ENCODE results near the gene NXN. TPM values are rescaled to one million over a fixed set of nuclear protein-coding genes. Genes with fewer than 3 reads are reported as not detected.

The NXN gene
- polyA plus RNA-seq, 1 donor from 2014 or later: 14.8 TPM

- Histone ChIP-seq H3K79me2 (replicated peaks; ENCODE audit: insufficient read depth, low read length) (peaks cover 4% of the 10 kb centered on the region), H3K27ac (ENCODE audit: low read length) (no peak overlapping the region), H2AFZ (ENCODE audit: low read depth, low read length) (no peak overlapping the region), H3K4me3 (ENCODE audit: low read length) (no peak overlapping the region), H3K9me2 (ENCODE audit: insufficient read depth, low read length) (no peaks in the 10 kb centered on the region), H3K9ac (ENCODE audit: low read length) (no peak overlapping the region), H3K4me2 (ENCODE audit: low read length) (no peak overlapping the region), H3K9me3 (ENCODE audit: low read length) (no peaks in the 10 kb centered on the region), H4K20me1 (ENCODE audit: insufficient read depth) (no peaks in the 10 kb centered on the region), H3F3A (ENCODE audit: insufficient read depth, low read length, poor library complexity, severe bottlenecking) (no peaks in the 10 kb centered on the region), H3K36me3 (ENCODE audit: insufficient read depth, low read length) (no peaks in the 10 kb centered on the region), H3K27me3 (ENCODE audit: insufficient read depth, low read depth, low read length) (no peaks in the 10 kb centered on the region)
- TF ChIP-seq SMC3 (conservative IDR thresholded peaks at IDR 0.05; ENCODE audit: poor library complexity): no peak
- no peak for TF ChIP-seq CTCF (IDR thresholded peaks at IDR 0.05; ENCODE audit: poor library complexity, severe bottlenecking)
- no peak for TF ChIP-seq RAD21 (conservative IDR thresholded peaks at IDR 0.05)
- no peak for TF ChIP-seq MXI1 (conservative IDR thresholded peaks at IDR 0.05; ENCODE audit: poor library complexity, severe bottlenecking)
- TF ChIP-seq REST (IDR thresholded peaks at IDR 0.05; ENCODE audit: borderline replicate concordance): no peak
- TF ChIP-seq TAF1 (IDR thresholded peaks at IDR 0.05; ENCODE audit: low read depth): no peak
- TF ChIP-seq POLR2AphosphoS5 (IDR thresholded peaks at IDR 0.05): no peak
- no peak for TF ChIP-seq EP300 (conservative IDR thresholded peaks at IDR 0.05; ENCODE audit: poor library complexity, severe bottlenecking)
- no peak for TF ChIP-seq EZH2 (IDR thresholded peaks at IDR 0.05; ENCODE audit: borderline replicate concordance, insufficient read depth, low read length, poor library complexity, severe bottlenecking)
Observed at GRCh38 chr17:852349-852748, 127.2 kb downstream of the NXN start.

DNA sequence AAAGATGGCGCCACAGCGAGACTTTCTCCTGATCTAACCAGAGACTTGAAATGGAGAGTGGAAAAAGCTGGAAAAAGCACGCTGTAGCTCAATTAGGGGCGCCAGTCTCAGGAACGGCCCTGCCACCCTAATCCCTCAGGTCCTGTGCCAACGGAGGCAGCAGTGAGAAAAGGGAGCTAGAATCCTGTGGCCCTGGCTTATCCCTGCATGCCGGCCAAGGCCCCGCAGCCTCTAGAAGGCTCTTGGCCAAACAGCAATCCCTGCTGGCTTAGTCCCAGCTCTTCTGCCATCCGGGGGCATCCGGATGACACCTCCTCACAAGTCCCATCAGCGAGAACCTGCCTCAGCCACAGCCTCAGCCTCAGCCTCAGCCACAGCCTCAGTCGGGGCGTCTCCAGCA lies 127.7 kb downstream of the NXN start:
- Histone ChIP-seq H3K9ac (ENCODE audit: low read length) (no peak overlapping the region), H3F3A (ENCODE audit: insufficient read depth, low read length, poor library complexity, severe bottlenecking) (no peaks in the 10 kb centered on the region), H3K9me2 (ENCODE audit: insufficient read depth, low read length) (no peaks in the 10 kb centered on the region), H4K20me1 (ENCODE audit: insufficient read depth) (no peaks in the 10 kb centered on the region), H2AFZ (ENCODE audit: low read depth, low read length) (no peak overlapping the region), H3K36me3 (ENCODE audit: insufficient read depth, low read length) (no peaks in the 10 kb centered on the region), H3K79me2 (replicated peaks; ENCODE audit: insufficient read depth, low read length) (peaks cover 4% of the 10 kb centered on the region), H3K9me3 (ENCODE audit: low read length) (no peaks in the 10 kb centered on the region), H3K4me2 (ENCODE audit: low read length) (no peak overlapping the region), H3K4me3 (ENCODE audit: low read length) (no peak overlapping the region), H3K27ac (ENCODE audit: low read length) (no peak overlapping the region), H3K27me3 (ENCODE audit: insufficient read depth, low read depth, low read length) (no peaks in the 10 kb centered on the region)
- no peak for TF ChIP-seq CTCF (IDR thresholded peaks at IDR 0.05; ENCODE audit: poor library complexity, severe bottlenecking)
- no peak for TF ChIP-seq SMC3 (conservative IDR thresholded peaks at IDR 0.05; ENCODE audit: poor library complexity)
- no peak for TF ChIP-seq EZH2 (IDR thresholded peaks at IDR 0.05; ENCODE audit: borderline replicate concordance, insufficient read depth, low read length, poor library complexity, severe bottlenecking)
- no peak for TF ChIP-seq REST (IDR thresholded peaks at IDR 0.05; ENCODE audit: borderline replicate concordance)
- TF ChIP-seq EP300 (conservative IDR thresholded peaks at IDR 0.05; ENCODE audit: poor library complexity, severe bottlenecking): no peak
- no peak for TF ChIP-seq POLR2AphosphoS5 (IDR thresholded peaks at IDR 0.05)
- no peak for TF ChIP-seq RAD21 (conservative IDR thresholded peaks at IDR 0.05)
- TF ChIP-seq MXI1 (conservative IDR thresholded peaks at IDR 0.05; ENCODE audit: poor library complexity, severe bottlenecking): no peak
- TF ChIP-seq TAF1 (IDR thresholded peaks at IDR 0.05; ENCODE audit: low read depth): no peak
